ENCODE data around the gene KCND2. TPM values are rescaled to one million over a fixed set of nuclear protein-coding genes. Genes with fewer than 3 reads are reported as not detected.

Gene KCND2
- total and polyA plus RNA-seq, 7 donors: under 0.01 to 3.3 (median 1.3) TPM; not detected in 1

DNA sequence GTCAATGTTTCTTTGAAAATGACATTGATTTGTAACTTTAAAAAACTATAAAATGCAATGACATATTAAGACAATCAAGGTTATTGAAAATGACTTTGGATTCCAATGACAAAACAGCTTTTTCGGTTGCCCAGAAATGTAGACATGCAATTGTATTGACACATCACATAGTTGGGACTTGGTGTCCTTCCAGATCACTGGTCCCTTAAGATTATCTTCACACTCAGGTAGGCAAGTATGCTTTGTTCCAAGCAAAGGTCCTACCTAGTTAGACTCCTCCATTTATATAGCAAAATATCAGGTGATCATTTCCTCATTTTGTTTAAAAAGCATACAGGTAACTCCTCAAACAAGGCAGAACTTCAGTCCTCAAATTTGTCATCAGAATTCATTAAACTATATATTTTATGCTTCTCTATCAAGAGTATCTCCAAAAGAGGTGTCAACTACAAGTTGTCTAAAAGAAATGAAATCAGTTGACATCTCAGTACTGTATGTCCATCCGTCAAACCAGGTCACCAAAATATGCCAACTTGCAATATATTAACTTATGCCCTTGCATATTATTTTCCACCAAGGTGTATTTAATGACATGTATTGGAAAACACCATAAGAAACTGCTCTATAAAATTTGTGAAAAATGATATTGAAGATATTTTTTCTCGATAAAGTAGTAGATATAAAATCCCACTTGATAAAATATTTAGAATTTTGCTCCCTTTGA, 520.4 kb downstream of the KCND2 start:
- TF ChIP-seq POLR2A (IDR thresholded peaks at IDR 0.05): no peak
- TF ChIP-seq POLR2AphosphoS5 (IDR thresholded peaks at IDR 0.05): no peak
- no peak for TF ChIP-seq EP300 (IDR thresholded peaks at IDR 0.05)
- TF ChIP-seq, protein P1, sequence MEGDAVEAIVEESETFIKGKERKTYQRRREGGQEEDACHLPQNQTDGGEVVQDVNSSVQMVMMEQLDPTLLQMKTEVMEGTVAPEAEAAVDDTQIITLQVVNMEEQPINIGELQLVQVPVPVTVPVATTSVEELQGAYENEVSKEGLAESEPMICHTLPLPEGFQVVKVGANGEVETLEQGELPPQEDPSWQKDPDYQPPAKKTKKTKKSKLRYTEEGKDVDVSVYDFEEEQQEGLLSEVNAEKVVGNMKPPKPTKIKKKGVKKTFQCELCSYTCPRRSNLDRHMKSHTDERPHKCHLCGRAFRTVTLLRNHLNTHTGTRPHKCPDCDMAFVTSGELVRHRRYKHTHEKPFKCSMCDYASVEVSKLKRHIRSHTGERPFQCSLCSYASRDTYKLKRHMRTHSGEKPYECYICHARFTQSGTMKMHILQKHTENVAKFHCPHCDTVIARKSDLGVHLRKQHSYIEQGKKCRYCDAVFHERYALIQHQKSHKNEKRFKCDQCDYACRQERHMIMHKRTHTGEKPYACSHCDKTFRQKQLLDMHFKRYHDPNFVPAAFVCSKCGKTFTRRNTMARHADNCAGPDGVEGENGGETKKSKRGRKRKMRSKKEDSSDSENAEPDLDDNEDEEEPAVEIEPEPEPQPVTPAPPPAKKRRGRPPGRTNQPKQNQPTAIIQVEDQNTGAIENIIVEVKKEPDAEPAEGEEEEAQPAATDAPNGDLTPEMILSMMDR (IDR thresholded peaks at IDR 0.05): no peak
- Histone ChIP-seq H3K27ac (no peak overlapping the region), H3K4me3 (no peak overlapping the region), H3K36me3 (peaks cover 0 to under 1% (median 0%) of the 10 kb centered on the region in 4 donors), H3K27me3 (no peaks in the 10 kb centered on the region), H3K9me3 (no peaks in the 10 kb centered on the region), H3K4me1 (no peaks in the 10 kb centered on the region)
- no peak for DNase-seq
- 97% methylated on average over 3 of the region's 3 CpGs for WGBS, 2 donors
- intact Hi-C loops (cut with DNase I): no loop called here

DNA sequence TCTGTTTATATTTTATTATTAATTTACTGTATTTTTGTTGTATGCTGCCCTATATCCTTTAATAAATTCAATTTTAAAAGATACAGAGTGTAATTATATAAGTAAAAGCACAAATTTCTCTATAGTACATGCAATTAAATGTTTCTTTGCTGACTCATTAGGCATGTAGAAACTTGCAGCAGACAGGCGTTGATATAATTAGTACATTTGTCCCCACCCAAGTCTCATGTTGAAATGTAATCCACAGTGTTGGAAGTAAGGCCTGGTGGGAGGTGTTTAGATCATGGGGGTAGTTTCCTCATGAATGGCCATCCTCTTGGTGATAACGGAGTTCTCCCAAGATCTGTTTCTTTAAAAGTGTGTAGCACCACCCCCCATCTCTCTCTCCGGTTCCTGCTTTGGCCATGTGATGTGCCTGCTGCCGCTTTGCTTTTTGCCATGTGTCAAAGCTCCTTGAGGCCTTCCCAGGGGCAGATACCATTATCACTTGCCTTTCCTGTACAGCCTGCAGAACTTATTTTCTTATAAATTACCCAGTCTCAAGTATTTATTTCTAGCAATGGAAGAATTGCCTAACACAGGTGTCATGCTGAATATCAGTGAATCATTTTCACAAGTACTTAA, 521.2 kb downstream of the KCND2 start:
- TF ChIP-seq, protein P1 (IDR thresholded peaks at IDR 0.05): no peak
- no peak for TF ChIP-seq POLR2AphosphoS5 (IDR thresholded peaks at IDR 0.05)
- TF ChIP-seq EP300 (IDR thresholded peaks at IDR 0.05): no peak
- TF ChIP-seq POLR2A (IDR thresholded peaks at IDR 0.05): no peak
- 88% methylated on average over 4 of the region's 4 CpGs for WGBS, 2 donors
- DNase-seq: no peak
- Histone ChIP-seq H3K27ac (no peak overlapping the region), H3K27me3 (no peaks in the 10 kb centered on the region), H3K9me3 (no peaks in the 10 kb centered on the region), H3K4me1 (no peaks in the 10 kb centered on the region), H3K36me3 (no peaks in the 10 kb centered on the region), H3K4me3 (no peak overlapping the region)
- intact Hi-C loops (cut with DNase I): no loop called here

DNA sequence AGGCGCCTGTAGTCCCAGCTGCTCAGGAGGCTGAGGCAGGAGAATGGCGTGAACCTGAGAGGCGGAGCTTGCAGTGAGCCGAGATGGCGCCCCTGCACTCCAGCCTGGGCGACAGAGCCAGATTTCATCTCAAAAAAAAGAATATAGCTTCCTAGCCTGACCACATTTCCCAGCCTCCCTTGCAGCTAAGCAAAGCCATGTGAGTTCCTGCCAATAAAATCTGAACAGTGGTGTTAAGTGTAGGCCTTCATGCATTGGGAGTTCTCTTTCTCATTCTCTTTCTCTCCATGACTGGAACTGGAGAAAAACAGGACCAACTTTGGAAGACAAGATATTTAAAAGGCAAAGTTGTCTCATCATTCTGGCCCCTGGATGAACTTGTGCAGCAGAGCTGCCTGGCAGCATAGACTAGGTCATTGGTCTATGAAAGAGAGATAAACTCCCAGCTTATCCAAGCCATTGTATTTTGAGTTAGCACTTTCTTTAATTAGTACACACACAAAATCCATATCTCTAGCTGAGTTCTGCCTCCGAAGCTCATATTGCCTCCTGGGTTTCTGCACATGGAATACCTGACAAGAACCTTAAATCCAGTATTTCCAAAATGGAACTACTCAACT, 524.2 kb downstream of the KCND2 start:
- intact Hi-C loops (cut with DNase I): no loop called here
- no peak overlapping the region for H3K4me3 ChIP-seq
- H3K9me3 ChIP-seq: no peaks in the 10 kb centered on the region
- WGBS, 2 donors: 96 to 97% methylated on average over 7 of the region's 7 CpGs
- DNase-seq: no peak
- TF ChIP-seq EP300 (IDR thresholded peaks at IDR 0.05) (no peak), POLR2AphosphoS5 (IDR thresholded peaks at IDR 0.05) (no peak), POLR2A (IDR thresholded peaks at IDR 0.05) (no peak)
- TF ChIP-seq, protein P1 (IDR thresholded peaks at IDR 0.05): no peak
- H3K27ac ChIP-seq: no peak overlapping the region
- no peaks in the 10 kb centered on the region for H3K4me1 ChIP-seq
- H3K27me3 ChIP-seq: no peaks in the 10 kb centered on the region
- no peaks in the 10 kb centered on the region for H3K36me3 ChIP-seq

DNA sequence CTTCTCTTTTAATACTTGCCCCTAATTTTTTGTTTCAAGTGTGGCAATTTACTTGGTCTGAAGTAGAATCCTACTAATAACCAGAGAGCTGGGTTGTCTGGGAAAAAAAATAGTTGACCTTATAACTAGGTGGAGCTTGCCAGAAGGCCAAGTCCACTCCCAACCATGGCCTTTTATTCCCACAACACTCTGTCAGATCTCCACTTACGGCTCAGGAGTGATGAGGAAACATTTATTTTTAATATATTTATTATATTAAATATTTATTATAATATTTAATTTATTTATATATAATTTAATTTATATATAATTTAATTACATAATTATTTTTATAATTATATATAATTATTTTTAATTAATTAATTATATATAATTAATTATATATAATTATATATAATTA, 526.2 kb downstream of the KCND2 start:
- no peak overlapping the region for H3K4me3 ChIP-seq
- no peak overlapping the region for H3K27ac ChIP-seq
- no peaks in the 10 kb centered on the region for H3K9me3 ChIP-seq
- no peaks in the 10 kb centered on the region for H3K27me3 ChIP-seq
- DNase-seq: no peak
- TF ChIP-seq, protein P1 (IDR thresholded peaks at IDR 0.05): no peak
- TF ChIP-seq POLR2A (IDR thresholded peaks at IDR 0.05) (no peak), POLR2AphosphoS5 (IDR thresholded peaks at IDR 0.05) (no peak), EP300 (IDR thresholded peaks at IDR 0.05) (no peak)
- intact Hi-C loops (cut with DNase I): no loop called here
- no peaks in the 10 kb centered on the region for H3K4me1 ChIP-seq
- WGBS, 2 donors: 95 to 96% methylated on average over 1 of the region's 1 CpG
- H3K36me3 ChIP-seq: no peaks in the 10 kb centered on the region

Small RNAs within 50 kb of the gene (small RNA-seq; reads per million reads assigned to genes)
- gene RNU6-581P: 0 reads per million in 3 donors
